Measurements from ENCODE around the gene TCF15.

- no peak for TF ChIP-seq POLR2A (IDR thresholded peaks at IDR 0.05)
- TF ChIP-seq CTCF (IDR thresholded peaks at IDR 0.05): peak; percentile 93 to 98 (median 96)
Measured at GRCh38 chr20:645318-646106, 35.4 kb upstream of the TCF15 start.

Measured in heart left ventricle (tissue), 13 donors.